IMR-90 (cell line): ENCODE results near the gene ABCD1. TPM values are rescaled to one million over a fixed set of nuclear protein-coding genes. Genes with fewer than 3 reads are reported as not detected.

Source experiments
- ATAC-seq: fragments of 200-7000 bp; cut with Tn5 transposase; 2 replicates; pipeline ENCODE4 v1.9.1; 2020; ENCODE audit warnings: low read depth, mild to moderate bottlenecking, moderate library complexity
- BruUV-seq: library from RNA; stranded (reverse); fragments of 400-500 nt; replicated peaks from 2 replicates; lab custom pipeline; 2021; lab: Mats Ljungman, UMichigan
- CTCF ChIA-PET: fragments of 300-600 bp; formaldehyde crosslinking; extraction: SDS; loops from one replicate; lab custom pipeline; 2021; ENCODE audit warnings: antibody characterized with exemption; lab: Yijun Ruan, JAX
- POLR2A ChIA-PET: fragments of 300-600 bp; sonication (Branson Sonifier 250); formaldehyde crosslinking; loops from one replicate; lab custom pipeline; 2022; ENCODE audit warnings: antibody characterized with exemption; ENCODE audit not compliant: unreplicated experiment; lab: Charles Lee
- DNase-seq: peaks from one replicate; pipeline ENCODE4 v3.0.0; 2013
- H2AFZ ChIP-seq: replicated peaks from 2 replicates; pipeline ENCODE3; 2013; ENCODE audit warnings: low read length, mild to moderate bottlenecking; ENCODE audit not compliant: poor library complexity
- H2AK5ac ChIP-seq: 2 replicates; pipeline ENCODE4 v1.6.1; 2013; ENCODE audit warnings: low read depth, low read length, inconsistent platforms
- H2AK9ac ChIP-seq: replicated peaks from 2 replicates; pipeline ENCODE3; 2013; ENCODE audit warnings: mild to moderate bottlenecking, low read depth, low read length, moderate library complexity; ENCODE audit not compliant: poor library complexity
- H2BK120ac ChIP-seq: 2 replicates; pipeline ENCODE4 v1.6.1; 2013; ENCODE audit warnings: low read depth, low read length, inconsistent platforms
- H2BK15ac ChIP-seq: 3 replicates; pipeline ENCODE4 v1.6.1; 2013; ENCODE audit warnings: low read depth, low read length, inconsistent platforms
- H2BK20ac ChIP-seq: 2 replicates; pipeline ENCODE4 v1.6.1; 2013; ENCODE audit warnings: low read depth, mild to moderate bottlenecking, inconsistent platforms, low read length, moderate library complexity
- H2BK5ac ChIP-seq: 2 replicates; pipeline ENCODE4 v1.6.1; 2013; ENCODE audit warnings: mild to moderate bottlenecking, low read depth, low read length, inconsistent platforms; ENCODE audit not compliant: poor library complexity, severe bottlenecking
- H3K14ac ChIP-seq: replicated peaks from 2 replicates; pipeline ENCODE4 v1.6.1; 2013; ENCODE audit warnings: low read depth, low read length, inconsistent platforms
- H3K18ac ChIP-seq: 2 replicates; pipeline ENCODE4 v1.6.1; 2013; ENCODE audit warnings: low read depth, low read length, control low read depth
- H3K23ac ChIP-seq: 2 replicates; pipeline ENCODE4 v1.6.1; 2013; ENCODE audit warnings: low read depth, low read length, inconsistent platforms
- H3K27ac ChIP-seq: 2 replicates; pipeline ENCODE4 v1.5.1; 2013; ENCODE audit warnings: mild to moderate bottlenecking, control low read depth, low read length; ENCODE audit not compliant: insufficient read depth
- H3K27me3 ChIP-seq: 2 replicates; pipeline ENCODE4 v1.6.1; 2013; ENCODE audit warnings: low read length; ENCODE audit not compliant: control insufficient read depth, insufficient read depth
- H3K36me3 ChIP-seq: 2 replicates; pipeline ENCODE4 v1.6.1; 2013; ENCODE audit warnings: low read length, mixed read lengths; ENCODE audit not compliant: control insufficient read depth, insufficient read depth
- H3K4ac ChIP-seq: 2 replicates; pipeline ENCODE4 v1.6.1; 2013; ENCODE audit warnings: low read depth, low read length, inconsistent platforms
- H3K4me1 ChIP-seq: 2 replicates; pipeline ENCODE4 v1.6.1; 2013; ENCODE audit warnings: low read length, mixed read lengths; ENCODE audit not compliant: control insufficient read depth, insufficient read depth
- H3K4me2 ChIP-seq: 2 replicates; pipeline ENCODE4 v1.6.1; 2013; ENCODE audit warnings: low read depth, mild to moderate bottlenecking, control low read depth, low read length, moderate library complexity
- H3K4me3 ChIP-seq: 2 replicates; pipeline ENCODE4 v1.5.1; 2013; ENCODE audit warnings: low read depth, mild to moderate bottlenecking, control low read depth, low read length, moderate library complexity; ENCODE audit not compliant: insufficient read depth
- H3K56ac ChIP-seq: 2 replicates; pipeline ENCODE4 v1.6.1; 2013; ENCODE audit warnings: low read length, inconsistent platforms; ENCODE audit not compliant: insufficient read depth; ENCODE audit errors: extremely low read depth
- H3K79me1 ChIP-seq, 2 experiments: 2 replicates each; pipeline ENCODE4 v1.6.1; 2013; ENCODE audit warnings: low read length in 2 of 2, inconsistent platforms in 1 of 2, low read depth in 1 of 2
- H3K9ac ChIP-seq: 2 replicates; pipeline ENCODE4 v1.6.1; 2013; ENCODE audit warnings: low read depth, low read length, control low read depth
- H3K9me1 ChIP-seq: 2 replicates; pipeline ENCODE4 v1.6.1; 2013; ENCODE audit warnings: low read length, inconsistent platforms; ENCODE audit not compliant: insufficient read depth
- H3K9me3 ChIP-seq: 2 replicates; pipeline ENCODE4 v1.6.1; 2013; ENCODE audit warnings: low read length; ENCODE audit not compliant: control insufficient read depth, insufficient read depth
- H4K20me1 ChIP-seq: 2 replicates; pipeline ENCODE4 v1.6.1; 2013; ENCODE audit warnings: low read length, inconsistent platforms; ENCODE audit not compliant: insufficient read depth
- H4K5ac ChIP-seq: 2 replicates; pipeline ENCODE4 v1.6.1; 2013; ENCODE audit warnings: mild to moderate bottlenecking, low read depth, low read length, control low read depth
- H4K8ac ChIP-seq, 2 experiments: 2 replicates each; pipeline ENCODE4 v1.6.1; 2013; ENCODE audit warnings: low read depth in 2 of 2, low read length in 2 of 2, control low read depth in 1 of 2, inconsistent platforms in 1 of 2
- H4K91ac ChIP-seq: 2 replicates; pipeline ENCODE4 v1.6.1; 2013; ENCODE audit warnings: low read depth, low read length, inconsistent platforms; ENCODE audit not compliant: insufficient read depth
- CEBPB ChIP-seq: IDR thresholded peaks from 2 replicates; pipeline ENCODE4 v1.6.1; 2012; ENCODE audit warnings: low read depth, low read length, improper control_type of control experiment
- MAZ ChIP-seq: IDR thresholded peaks from 2 replicates; pipeline ENCODE4 v1.6.1; 2012; ENCODE audit warnings: low read depth, mild to moderate bottlenecking, low read length, improper control_type of control experiment, moderate library complexity, borderline replicate concordance
- MXI1 ChIP-seq: IDR thresholded peaks from 2 replicates; pipeline ENCODE4 v1.6.1; 2012; ENCODE audit warnings: low read depth, mild to moderate bottlenecking, low read length, moderate library complexity, borderline replicate concordance
- NFE2L2 ChIP-seq: fragments of 150-350 bp; IDR thresholded peaks from 2 replicates; pipeline ENCODE4 v1.6.1; 2016; ENCODE audit warnings: low read depth, mild to moderate bottlenecking, low read length
- POLR2A ChIP-seq: IDR thresholded peaks from 2 replicates; pipeline ENCODE4 v1.6.1; 2012; ENCODE audit warnings: mild to moderate bottlenecking, low read depth, low read length
- RAD21 ChIP-seq: IDR thresholded peaks from 2 replicates; pipeline ENCODE4 v1.6.1; 2012; ENCODE audit warnings: low read length, improper control_type of control experiment
- RFX5 ChIP-seq: IDR thresholded peaks from 2 replicates; pipeline ENCODE4 v1.8.0; 2012; ENCODE audit warnings: low read depth, mild to moderate bottlenecking, low read length, moderate library complexity
- SMC3 ChIP-seq: fragments of 150-350 bp; IDR thresholded peaks from 2 replicates; pipeline ENCODE4 v1.6.1; 2016; ENCODE audit warnings: low read depth, mild to moderate bottlenecking, antibody characterized with exemption, low read length, moderate library complexity
- WGBS, 2 experiments: methylation state at CpG; one replicate each; pipeline versions ENCODE4 v1.1.5 to v1.1.7; 2013; ENCODE audit warnings: missing lambda C conversion rate in 2 of 2; ENCODE audit not compliant: insufficient read length in 1 of 2; ENCODE audit errors: extremely low coverage in 2 of 2; 5-methylcytosine and 5-hydroxymethylcytosine counted together
- dilution Hi-C: fragments of 300-500 bp; cut with HindIII; formaldehyde crosslinking; loops from one replicate; pipeline ENCODE4 v1.14.3; 2018; ENCODE audit warnings: low sequenced_read_pairs; ENCODE audit not compliant: unreplicated experiment
- in situ Hi-C: fragments of 300-500 bp; cut with MboI; formaldehyde crosslinking; loops from 3 replicates; pipeline ENCODE4 v1.14.3; 2019; ENCODE audit warnings: low sequenced_read_pairs, inconsistent platforms, mixed read lengths
- intact Hi-C: fragments of 100-400 bp; cut with micrococcal nuclease; formaldehyde crosslinking; loops from 2 replicates; pipeline ENCODE4 v1.10.0; 2022
- polyA plus RNA-seq, 3 experiments: library from polyadenylated mRNA; depleted of rRNA; stranded (reverse); fragments of >200 nt; gene quantifications; 2 replicates each; pipeline ENCODE4 v1.2.3, GENCODE V29; 2012; ENCODE audit warnings: low replicate concordance in 1 of 3
- total RNA-seq: library from RNA; depleted of rRNA; stranded (reverse); fragments of >200 nt; gene quantifications from 2 replicates; pipeline ENCODE4 v1.2.3, GENCODE V29; 2012
- TF ChIP-seq, protein P1 (sequence below): fragments of 150-350 bp; IDR thresholded peaks from 2 replicates; pipeline ENCODE4 v1.6.1; 2017; ENCODE audit warnings: mild to moderate bottlenecking, antibody characterized with exemption, low read length, low read depth
- TF ChIP-seq, protein P2 (sequence below): fragments of 150-350 bp; IDR thresholded peaks from 2 replicates; pipeline ENCODE4 v1.6.1; 2016; ENCODE audit warnings: low read depth, mild to moderate bottlenecking, low read length, moderate library complexity, borderline replicate concordance

ABCD1 gene
- total and polyA plus RNA-seq, 2 of the 4 experiments (the other 2 are of a cell fraction), result 4.3 to 7.0 TPM

DNA sequence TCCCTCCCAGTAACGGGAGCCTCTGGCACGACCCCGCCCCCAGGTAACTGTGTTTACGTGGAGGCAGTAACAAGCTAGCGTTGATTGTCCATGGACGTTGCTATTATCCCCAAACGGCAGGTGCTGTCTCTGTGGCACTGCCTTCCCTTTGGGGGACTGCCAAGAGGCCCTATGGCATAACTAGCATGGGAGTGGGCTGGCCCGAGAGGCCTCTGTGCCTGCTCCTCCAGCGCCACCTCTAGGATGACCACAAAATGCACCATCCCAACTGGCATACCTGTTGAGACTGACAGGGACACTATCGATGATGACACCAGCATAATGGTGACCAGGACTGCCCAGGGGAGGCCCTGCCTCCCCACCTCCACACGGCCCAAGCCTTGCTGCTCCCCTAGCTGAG is 57.7 kb downstream of the ABCD1 start:
- Histone ChIP-seq H3K36me3 (peaks cover 9% of the 10 kb centered on the region; the same call in 1 of the 2 replicates), H4K20me1 (no peaks in the 10 kb centered on the region), H3K27ac (no peak overlapping the region), H3K4me3 (no peak overlapping the region), H3K9ac (no peak overlapping the region), H2AFZ (peak overlapping the region; percentile 43), H4K5ac (no peak overlapping the region), H2BK5ac (no peak overlapping the region), H3K9me1 (no peaks in the 10 kb centered on the region), H3K4me2 (no peak overlapping the region), H3K14ac (no peak overlapping the region), H3K4ac (no peak overlapping the region), H4K8ac (no peak overlapping the region), H3K27me3 (no peaks in the 10 kb centered on the region), H3K56ac (no peak overlapping the region), H3K4me1 (no peaks in the 10 kb centered on the region), H3K18ac (no peak overlapping the region), H2AK9ac (peak overlapping the region; percentile 65), H2BK15ac (no peak overlapping the region), H3K23ac (no peak overlapping the region), H4K91ac (no peak overlapping the region), H2BK120ac (no peak overlapping the region), H2BK20ac (no peak overlapping the region), H2AK5ac (no peak overlapping the region), H3K79me1 (no peaks in the 10 kb centered on the region), H3K9me3 (no peaks in the 10 kb centered on the region; the same call in 1 of the 2 replicates)
- CTCF ChIA-PET, result no interaction called here
- no TSS peak for BruUV-seq
- 65% methylated on average over 7 of the region's 11 CpGs; no CpG with 5 or more reads in 1 of the 2 experiments for WGBS, 2 experiments
- no peak for ATAC-seq
- no peak for DNase-seq
- dilution Hi-C loops, result no loop called here
- intact Hi-C loops, result no loop called here
- in situ Hi-C loops, result no loop called here
- POLR2A ChIA-PET, result no interaction called here
- TF ChIP-seq NFE2L2, result no peak
- TF ChIP-seq MAZ, result no peak
- no peak for TF ChIP-seq POLR2A
- no peak for TF ChIP-seq SMC3
- TF ChIP-seq, protein P1, sequence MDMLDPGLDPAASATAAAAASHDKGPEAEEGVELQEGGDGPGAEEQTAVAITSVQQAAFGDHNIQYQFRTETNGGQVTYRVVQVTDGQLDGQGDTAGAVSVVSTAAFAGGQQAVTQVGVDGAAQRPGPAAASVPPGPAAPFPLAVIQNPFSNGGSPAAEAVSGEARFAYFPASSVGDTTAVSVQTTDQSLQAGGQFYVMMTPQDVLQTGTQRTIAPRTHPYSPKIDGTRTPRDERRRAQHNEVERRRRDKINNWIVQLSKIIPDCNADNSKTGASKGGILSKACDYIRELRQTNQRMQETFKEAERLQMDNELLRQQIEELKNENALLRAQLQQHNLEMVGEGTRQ, result no peak
- TF ChIP-seq CEBPB, result no peak
- TF ChIP-seq, protein P2, sequence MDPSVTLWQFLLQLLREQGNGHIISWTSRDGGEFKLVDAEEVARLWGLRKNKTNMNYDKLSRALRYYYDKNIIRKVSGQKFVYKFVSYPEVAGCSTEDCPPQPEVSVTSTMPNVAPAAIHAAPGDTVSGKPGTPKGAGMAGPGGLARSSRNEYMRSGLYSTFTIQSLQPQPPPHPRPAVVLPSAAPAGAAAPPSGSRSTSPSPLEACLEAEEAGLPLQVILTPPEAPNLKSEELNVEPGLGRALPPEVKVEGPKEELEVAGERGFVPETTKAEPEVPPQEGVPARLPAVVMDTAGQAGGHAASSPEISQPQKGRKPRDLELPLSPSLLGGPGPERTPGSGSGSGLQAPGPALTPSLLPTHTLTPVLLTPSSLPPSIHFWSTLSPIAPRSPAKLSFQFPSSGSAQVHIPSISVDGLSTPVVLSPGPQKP, result no peak
- no peak for TF ChIP-seq RAD21
- no peak for TF ChIP-seq MXI1
- TF ChIP-seq RFX5, result no peak
